K562 (cell line): ENCODE data around the gene CARMIL3. TPM values are rescaled to one million over a fixed set of nuclear protein-coding genes. Genes with fewer than 3 reads are reported as not detected.

Experiments used
- CAMTA2 ChIP-seq: fragments of 250-450 bp; sonication (Bioruptor Pico); conservative IDR thresholded peaks from 2 replicates; pipeline ENCODE4 v1.5.1; 2022
- CSDE1 ChIP-seq, 2 experiments: fragments of 450-650 bp; IDR thresholded peaks; 2 replicates each; pipeline ENCODE4 v1.6.1; 2016; ENCODE audit warnings: mild to moderate bottlenecking in 1 of 2
- HCFC1 ChIP-seq: IDR thresholded peaks from 2 replicates; pipeline ENCODE4 v1.6.1; 2012; ENCODE audit warnings: low read depth, low read length, improper control_type of control experiment
- HNRNPLL ChIP-seq: fragments of 200-400 bp; formaldehyde crosslinking; IDR thresholded peaks from 2 replicates; pipeline ENCODE4 v1.6.1; 2017; ENCODE audit warnings: low read length, low read depth, mild to moderate bottlenecking; ENCODE audit not compliant: poor library complexity, severe bottlenecking
- KLF10 ChIP-seq: fragments of 250-450 bp; sonication (Bioruptor Pico); IDR thresholded peaks from 2 replicates; pipeline ENCODE4 v1.6.1; 2021; ENCODE audit warnings: matching md5 sums
- NR1H2 ChIP-seq: sonication (generic); formaldehyde crosslinking; IDR thresholded peaks from 2 replicates; pipeline ENCODE4 v1.4.0; 2020; ENCODE audit warnings: mild to moderate bottlenecking, missing genetic modification reagents
- SREBF2 ChIP-seq: sonication (generic); formaldehyde crosslinking; IDR thresholded peaks from 2 replicates; pipeline ENCODE4 v1.4.0; 2020; ENCODE audit warnings: mild to moderate bottlenecking, missing genetic modification reagents
- polyA plus RNA-seq, 8 experiments: library from polyadenylated mRNA; depleted of rRNA in 4 of 8; stranded (reverse) in 5 of 8; unstranded in 3 of 8; fragments of >200 nt; fragmentation: Nextera tagmentation in 2 of 8; fragmentation: Illumina TruSeq in 1 of 8; extraction: Ambion mirVana in 2 of 8; extraction: Trizol in 1 of 8; gene quantifications; 2 replicates each; pipeline versions ENCODE4 v1.2.1 to v1.2.3, GENCODE V29; 2011 to 2014; ENCODE audit warnings: inconsistent platforms in 1 of 8, missing spikeins in 1 of 8
- total RNA-seq, 7 experiments: library from RNA; depleted of rRNA in 6 of 7; stranded (reverse); fragments of >200 nt in 6 of 7; fragmentation: Illumina TruSeq in 2 of 7; extraction: Trizol in 2 of 7; gene quantifications; 2 replicates each; pipeline versions ENCODE4 v1.2.1 to v1.2.3, GENCODE V29; 2011 to 2021; ENCODE audit warnings: low replicate concordance in 1 of 7
- TF ChIP-seq, protein P1 (sequence below): fragments of 250-450 bp; sonication (Bioruptor Pico); IDR thresholded peaks from 2 replicates; pipeline ENCODE4 v1.5.0; 2022; ENCODE audit warnings: mild to moderate bottlenecking
- TF ChIP-seq, protein P2 (sequence below): fragments of 450-650 bp; IDR thresholded peaks from 2 replicates; pipeline ENCODE4 v1.6.1; 2016; ENCODE audit warnings: mild to moderate bottlenecking, moderate library complexity
- TF ChIP-seq, protein P3 (sequence below): sonication (generic); formaldehyde crosslinking; IDR thresholded peaks from 2 replicates; pipeline ENCODE4 v1.8.0; 2022; ENCODE audit warnings: missing genetic modification reagents, mild to moderate bottlenecking, moderate library complexity, borderline replicate concordance
- TF ChIP-seq, protein P4 (sequence below), 2 experiments: fragments of 450-650 bp; IDR thresholded peaks; 2 replicates each; pipeline ENCODE4 v1.6.1; 2016

CARMIL3 gene
- total and polyA plus RNA-seq, 9 of the 15 experiments (the other 6 are each of a cell fraction or from before 2014, with no cell fraction given) = 0.01 to 0.11 (median 0.05) TPM; not detected in 5

DNA sequence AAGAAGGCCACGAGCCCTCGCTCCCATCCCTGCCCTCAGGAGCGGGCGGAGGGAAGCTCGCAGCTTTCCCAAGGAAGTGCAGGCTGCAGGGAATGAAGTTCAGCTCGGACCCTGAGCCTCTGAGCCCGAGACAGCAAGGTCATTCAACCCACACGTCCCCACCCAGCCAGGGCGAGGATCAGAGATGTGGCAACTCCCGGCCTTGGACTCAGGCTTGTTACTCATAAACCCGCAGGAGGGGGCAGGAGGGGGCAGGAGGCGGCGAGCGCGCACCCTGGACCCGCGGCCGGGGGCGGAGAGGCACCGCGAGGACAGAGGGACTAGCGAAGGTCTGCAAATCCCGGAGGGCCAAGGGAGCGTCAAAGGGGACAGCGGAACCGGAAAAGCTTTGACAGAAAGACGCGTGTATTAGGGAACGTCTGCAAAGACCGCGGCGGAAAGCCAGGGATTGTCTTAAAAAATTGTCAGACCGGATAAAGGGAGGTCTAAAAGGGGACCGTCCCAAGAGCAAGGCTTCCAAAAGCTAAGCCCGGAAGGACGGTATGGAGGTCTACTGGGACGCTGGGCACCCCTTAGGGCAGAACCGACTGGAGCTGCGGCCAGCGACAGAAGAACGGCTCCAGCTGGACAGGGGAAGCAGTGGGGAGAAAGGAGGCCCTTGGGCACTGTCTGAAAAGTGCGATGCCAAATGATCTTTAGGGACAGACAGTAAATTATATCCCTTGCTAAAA is 62.2 kb downstream of the CARMIL3 start (continued):
- TF ChIP-seq KLF10 (CRISPR knock-in tag) (no peak), HCFC1 (0 out of 2 replicates have a peak, but pooled peaks have one; percentile 5), CSDE1 (IDR thresholded peaks at IDR 0.05) (no peak), SREBF2 (CRISPR knock-in tag) (no peak), NR1H2 (CRISPR knock-in tag) (no peak), HNRNPLL (no peak), CAMTA2 (CRISPR knock-in tag) (no peak)
- TF ChIP-seq, protein P1, sequence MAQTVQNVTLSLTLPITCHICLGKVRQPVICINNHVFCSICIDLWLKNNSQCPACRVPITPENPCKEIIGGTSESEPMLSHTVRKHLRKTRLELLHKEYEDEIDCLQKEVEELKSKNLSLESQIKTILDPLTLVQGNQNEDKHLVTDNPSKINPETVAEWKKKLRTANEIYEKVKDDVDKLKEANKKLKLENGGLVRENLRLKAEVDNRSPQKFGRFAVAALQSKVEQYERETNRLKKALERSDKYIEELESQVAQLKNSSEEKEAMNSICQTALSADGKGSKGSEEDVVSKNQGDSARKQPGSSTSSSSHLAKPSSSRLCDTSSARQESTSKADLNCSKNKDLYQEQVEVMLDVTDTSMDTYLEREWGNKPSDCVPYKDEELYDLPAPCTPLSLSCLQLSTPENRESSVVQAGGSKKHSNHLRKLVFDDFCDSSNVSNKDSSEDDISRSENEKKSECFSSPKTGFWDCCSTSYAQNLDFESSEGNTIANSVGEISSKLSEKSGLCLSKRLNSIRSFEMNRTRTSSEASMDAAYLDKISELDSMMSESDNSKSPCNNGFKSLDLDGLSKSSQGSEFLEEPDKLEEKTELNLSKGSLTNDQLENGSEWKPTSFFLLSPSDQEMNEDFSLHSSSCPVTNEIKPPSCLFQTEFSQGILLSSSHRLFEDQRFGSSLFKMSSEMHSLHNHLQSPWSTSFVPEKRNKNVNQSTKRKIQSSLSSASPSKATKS = no peak
- TF ChIP-seq, protein P2, sequence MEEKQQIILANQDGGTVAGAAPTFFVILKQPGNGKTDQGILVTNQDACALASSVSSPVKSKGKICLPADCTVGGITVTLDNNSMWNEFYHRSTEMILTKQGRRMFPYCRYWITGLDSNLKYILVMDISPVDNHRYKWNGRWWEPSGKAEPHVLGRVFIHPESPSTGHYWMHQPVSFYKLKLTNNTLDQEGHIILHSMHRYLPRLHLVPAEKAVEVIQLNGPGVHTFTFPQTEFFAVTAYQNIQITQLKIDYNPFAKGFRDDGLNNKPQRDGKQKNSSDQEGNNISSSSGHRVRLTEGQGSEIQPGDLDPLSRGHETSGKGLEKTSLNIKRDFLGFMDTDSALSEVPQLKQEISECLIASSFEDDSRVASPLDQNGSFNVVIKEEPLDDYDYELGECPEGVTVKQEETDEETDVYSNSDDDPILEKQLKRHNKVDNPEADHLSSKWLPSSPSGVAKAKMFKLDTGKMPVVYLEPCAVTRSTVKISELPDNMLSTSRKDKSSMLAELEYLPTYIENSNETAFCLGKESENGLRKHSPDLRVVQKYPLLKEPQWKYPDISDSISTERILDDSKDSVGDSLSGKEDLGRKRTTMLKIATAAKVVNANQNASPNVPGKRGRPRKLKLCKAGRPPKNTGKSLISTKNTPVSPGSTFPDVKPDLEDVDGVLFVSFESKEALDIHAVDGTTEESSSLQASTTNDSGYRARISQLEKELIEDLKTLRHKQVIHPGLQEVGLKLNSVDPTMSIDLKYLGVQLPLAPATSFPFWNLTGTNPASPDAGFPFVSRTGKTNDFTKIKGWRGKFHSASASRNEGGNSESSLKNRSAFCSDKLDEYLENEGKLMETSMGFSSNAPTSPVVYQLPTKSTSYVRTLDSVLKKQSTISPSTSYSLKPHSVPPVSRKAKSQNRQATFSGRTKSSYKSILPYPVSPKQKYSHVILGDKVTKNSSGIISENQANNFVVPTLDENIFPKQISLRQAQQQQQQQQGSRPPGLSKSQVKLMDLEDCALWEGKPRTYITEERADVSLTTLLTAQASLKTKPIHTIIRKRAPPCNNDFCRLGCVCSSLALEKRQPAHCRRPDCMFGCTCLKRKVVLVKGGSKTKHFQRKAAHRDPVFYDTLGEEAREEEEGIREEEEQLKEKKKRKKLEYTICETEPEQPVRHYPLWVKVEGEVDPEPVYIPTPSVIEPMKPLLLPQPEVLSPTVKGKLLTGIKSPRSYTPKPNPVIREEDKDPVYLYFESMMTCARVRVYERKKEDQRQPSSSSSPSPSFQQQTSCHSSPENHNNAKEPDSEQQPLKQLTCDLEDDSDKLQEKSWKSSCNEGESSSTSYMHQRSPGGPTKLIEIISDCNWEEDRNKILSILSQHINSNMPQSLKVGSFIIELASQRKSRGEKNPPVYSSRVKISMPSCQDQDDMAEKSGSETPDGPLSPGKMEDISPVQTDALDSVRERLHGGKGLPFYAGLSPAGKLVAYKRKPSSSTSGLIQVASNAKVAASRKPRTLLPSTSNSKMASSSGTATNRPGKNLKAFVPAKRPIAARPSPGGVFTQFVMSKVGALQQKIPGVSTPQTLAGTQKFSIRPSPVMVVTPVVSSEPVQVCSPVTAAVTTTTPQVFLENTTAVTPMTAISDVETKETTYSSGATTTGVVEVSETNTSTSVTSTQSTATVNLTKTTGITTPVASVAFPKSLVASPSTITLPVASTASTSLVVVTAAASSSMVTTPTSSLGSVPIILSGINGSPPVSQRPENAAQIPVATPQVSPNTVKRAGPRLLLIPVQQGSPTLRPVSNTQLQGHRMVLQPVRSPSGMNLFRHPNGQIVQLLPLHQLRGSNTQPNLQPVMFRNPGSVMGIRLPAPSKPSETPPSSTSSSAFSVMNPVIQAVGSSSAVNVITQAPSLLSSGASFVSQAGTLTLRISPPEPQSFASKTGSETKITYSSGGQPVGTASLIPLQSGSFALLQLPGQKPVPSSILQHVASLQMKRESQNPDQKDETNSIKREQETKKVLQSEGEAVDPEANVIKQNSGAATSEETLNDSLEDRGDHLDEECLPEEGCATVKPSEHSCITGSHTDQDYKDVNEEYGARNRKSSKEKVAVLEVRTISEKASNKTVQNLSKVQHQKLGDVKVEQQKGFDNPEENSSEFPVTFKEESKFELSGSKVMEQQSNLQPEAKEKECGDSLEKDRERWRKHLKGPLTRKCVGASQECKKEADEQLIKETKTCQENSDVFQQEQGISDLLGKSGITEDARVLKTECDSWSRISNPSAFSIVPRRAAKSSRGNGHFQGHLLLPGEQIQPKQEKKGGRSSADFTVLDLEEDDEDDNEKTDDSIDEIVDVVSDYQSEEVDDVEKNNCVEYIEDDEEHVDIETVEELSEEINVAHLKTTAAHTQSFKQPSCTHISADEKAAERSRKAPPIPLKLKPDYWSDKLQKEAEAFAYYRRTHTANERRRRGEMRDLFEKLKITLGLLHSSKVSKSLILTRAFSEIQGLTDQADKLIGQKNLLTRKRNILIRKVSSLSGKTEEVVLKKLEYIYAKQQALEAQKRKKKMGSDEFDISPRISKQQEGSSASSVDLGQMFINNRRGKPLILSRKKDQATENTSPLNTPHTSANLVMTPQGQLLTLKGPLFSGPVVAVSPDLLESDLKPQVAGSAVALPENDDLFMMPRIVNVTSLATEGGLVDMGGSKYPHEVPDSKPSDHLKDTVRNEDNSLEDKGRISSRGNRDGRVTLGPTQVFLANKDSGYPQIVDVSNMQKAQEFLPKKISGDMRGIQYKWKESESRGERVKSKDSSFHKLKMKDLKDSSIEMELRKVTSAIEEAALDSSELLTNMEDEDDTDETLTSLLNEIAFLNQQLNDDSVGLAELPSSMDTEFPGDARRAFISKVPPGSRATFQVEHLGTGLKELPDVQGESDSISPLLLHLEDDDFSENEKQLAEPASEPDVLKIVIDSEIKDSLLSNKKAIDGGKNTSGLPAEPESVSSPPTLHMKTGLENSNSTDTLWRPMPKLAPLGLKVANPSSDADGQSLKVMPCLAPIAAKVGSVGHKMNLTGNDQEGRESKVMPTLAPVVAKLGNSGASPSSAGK = peak; percentile 48; the same call in 1 of the 2 replicates
- TF ChIP-seq, protein P3, sequence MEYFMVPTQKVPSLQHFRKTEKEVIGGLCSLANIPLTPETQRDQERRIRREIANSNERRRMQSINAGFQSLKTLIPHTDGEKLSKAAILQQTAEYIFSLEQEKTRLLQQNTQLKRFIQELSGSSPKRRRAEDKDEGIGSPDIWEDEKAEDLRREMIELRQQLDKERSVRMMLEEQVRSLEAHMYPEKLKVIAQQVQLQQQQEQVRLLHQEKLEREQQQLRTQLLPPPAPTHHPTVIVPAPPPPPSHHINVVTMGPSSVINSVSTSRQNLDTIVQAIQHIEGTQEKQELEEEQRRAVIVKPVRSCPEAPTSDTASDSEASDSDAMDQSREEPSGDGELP (CRISPR knock-in tag) = peak; percentile 94
- TF ChIP-seq, protein P4, sequence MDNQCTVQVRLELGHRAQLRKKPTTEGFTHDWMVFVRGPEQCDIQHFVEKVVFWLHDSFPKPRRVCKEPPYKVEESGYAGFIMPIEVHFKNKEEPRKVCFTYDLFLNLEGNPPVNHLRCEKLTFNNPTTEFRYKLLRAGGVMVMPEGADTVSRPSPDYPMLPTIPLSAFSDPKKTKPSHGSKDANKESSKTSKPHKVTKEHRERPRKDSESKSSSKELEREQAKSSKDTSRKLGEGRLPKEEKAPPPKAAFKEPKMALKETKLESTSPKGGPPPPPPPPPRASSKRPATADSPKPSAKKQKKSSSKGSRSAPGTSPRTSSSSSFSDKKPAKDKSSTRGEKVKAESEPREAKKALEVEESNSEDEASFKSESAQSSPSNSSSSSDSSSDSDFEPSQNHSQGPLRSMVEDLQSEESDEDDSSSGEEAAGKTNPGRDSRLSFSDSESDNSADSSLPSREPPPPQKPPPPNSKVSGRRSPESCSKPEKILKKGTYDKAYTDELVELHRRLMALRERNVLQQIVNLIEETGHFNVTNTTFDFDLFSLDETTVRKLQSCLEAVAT (IDR thresholded peaks at IDR 0.05) = no peak
